Skeletal muscle cell (primary cell): Measurements from ENCODE around the gene MADCAM1.
"Not testable (repeated sequence)": the region's sequence is repeated elsewhere in the genome, so short reads cannot be mapped to it uniquely, and the experiment has no call there.

ENCODE experiments used
- DNase-seq: peaks from one replicate; pipeline ENCODE4 v3.0.0-alpha.2; 2010; ENCODE audit warnings: low read depth
- H3K4me3 ChIP-seq: 2 replicates; pipeline ENCODE4 v1.5.1; 2011; ENCODE audit warnings: low read depth, mild to moderate bottlenecking, control low read depth, low read length, moderate library complexity

Gene MADCAM1

GRCh38 chr19:463483-464207 lies 32.6 kb upstream of the MADCAM1 start:
- no peak for DNase-seq
- H3K4me3 ChIP-seq, result no peak overlapping the region

- H3K4me3 ChIP-seq, result no peak overlapping the region
- DNase-seq, result no peak
Measured at GRCh38 chr19:464208-464545, 32.1 kb upstream of the MADCAM1 start.

GRCh38 chr19:465056-465816 lies 31.1 kb upstream of the MADCAM1 start:
- H3K4me3 ChIP-seq, result no peak overlapping the region
- DNase-seq, result no peak

DNA sequence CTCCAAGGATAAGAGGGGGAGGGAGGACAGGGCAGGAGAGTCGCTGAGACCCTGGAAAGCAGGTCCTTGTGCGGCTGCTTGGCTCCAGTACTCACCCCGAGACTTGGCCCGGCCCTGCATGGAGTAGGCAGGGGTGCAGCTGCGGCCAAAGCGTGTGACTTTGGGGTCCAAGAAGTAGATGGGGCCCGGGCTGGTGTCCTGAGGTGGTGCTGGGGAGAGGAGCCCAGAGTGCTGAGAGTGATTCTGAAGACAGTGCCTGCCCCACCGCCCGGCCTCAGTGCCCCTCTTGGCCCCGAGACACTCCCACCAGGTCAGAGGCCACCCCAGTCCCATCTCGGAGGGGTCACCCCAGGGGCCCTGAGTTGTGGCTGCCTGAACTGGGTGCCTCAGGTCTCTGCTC lies 28.7 kb upstream of the MADCAM1 start:
- no peak overlapping the region for H3K4me3 ChIP-seq
- no peak for DNase-seq

- H3K4me3 ChIP-seq, result no peak overlapping the region
- DNase-seq, result no peak
Measured at GRCh38 chr19:468587-469256, 27.6 kb upstream of the MADCAM1 start.

- DNase-seq, result no peak
- no peak overlapping the region for H3K4me3 ChIP-seq
Measured at GRCh38 chr19:469833-470232, 26.5 kb upstream of the MADCAM1 start.

DNA sequence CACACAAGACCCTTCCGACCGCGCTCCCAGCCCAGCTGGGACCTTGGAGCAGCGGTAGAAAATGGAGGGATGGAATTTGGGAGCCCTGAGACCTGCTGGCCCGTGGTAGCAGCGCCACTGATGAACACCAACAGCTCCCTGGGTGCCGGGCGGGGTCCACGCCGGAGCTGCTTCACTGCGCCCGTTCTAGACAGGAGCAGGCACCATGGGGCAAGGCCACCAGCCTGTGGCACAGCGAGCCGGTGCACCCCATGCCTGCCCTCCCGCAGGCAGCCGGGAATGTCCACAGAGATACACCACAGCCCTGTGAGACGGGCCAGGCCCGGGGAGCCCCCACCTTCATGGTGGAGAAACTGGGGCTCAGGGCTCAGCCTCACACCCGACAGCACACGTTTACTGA lies 25.6 kb upstream of the MADCAM1 start:
- H3K4me3 ChIP-seq, result no peak overlapping the region
- DNase-seq, result no peak

DNA sequence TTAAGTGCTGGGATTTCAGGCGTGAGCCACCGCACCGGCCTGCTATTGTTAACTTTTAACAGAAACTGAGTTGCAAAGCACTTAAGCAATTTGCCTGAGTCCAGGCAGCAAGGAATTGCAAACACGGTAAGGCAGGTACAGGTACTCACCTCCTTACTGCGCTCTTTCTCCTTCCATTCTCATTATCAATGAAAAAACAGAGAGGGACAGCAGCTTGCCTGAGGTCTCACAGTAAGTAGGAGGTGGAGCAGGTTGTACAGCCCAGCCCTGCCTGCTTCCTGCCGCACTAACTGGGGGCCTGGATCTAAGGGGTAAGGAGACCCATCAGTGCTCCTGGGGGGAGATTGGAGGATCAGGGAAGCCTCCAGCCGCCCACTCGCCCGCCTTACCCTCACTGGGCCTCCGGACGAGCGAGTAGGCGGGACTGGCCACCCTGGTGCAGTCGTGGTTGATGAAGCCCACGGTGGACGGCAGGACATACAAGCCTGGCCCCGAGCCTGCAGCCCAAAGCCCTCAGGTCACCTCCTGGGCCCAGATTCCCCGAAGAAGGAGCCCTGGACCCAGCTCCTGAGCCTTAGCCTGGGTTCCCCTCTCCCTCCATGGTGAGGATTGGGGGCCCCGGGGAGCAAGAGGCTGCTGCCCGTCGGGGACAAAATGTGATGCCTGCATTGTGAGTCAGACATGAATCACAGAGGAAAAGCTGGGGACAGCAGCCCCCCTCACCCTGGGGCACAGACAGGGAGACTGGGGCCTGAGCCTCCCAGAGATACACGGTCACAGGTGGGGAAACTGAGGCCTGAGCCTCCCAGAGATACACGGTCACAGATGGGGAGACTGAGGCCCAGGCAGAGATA lies 24.1 kb upstream of the MADCAM1 start:
- no peak overlapping the region for H3K4me3 ChIP-seq
- DNase-seq, result no peak

- H3K4me3 ChIP-seq, result no peak overlapping the region
Measured at GRCh38 chr19:474126-475078, 21.9 kb upstream of the MADCAM1 start.

DNA sequence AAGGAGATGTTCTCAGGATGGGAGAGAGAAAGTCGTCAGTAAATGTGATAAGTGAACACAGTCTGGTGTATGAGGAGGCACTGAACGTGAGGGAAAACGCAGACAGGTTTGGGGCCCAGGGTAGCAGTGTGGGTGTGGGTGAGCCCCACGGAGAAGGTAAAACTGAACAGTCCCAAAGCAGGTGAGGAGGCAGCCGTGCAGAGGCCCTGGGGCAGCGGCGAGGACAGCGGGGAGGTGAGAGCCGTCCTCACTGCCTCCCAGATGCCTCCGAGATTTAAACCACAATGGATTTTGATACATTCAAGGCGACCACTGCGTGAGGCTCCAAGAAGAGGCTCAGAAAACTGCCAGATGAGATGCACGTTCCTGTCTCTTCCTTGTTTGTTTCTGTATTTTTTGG lies 20.9 kb upstream of the MADCAM1 start:
- H3K4me3 ChIP-seq, result no peak overlapping the region
- DNase-seq, result no peak

More at GRCh38 chr19:474126-475078, 21.9 kb upstream of the MADCAM1 start:
- DNase-seq, result no peak

DNA sequence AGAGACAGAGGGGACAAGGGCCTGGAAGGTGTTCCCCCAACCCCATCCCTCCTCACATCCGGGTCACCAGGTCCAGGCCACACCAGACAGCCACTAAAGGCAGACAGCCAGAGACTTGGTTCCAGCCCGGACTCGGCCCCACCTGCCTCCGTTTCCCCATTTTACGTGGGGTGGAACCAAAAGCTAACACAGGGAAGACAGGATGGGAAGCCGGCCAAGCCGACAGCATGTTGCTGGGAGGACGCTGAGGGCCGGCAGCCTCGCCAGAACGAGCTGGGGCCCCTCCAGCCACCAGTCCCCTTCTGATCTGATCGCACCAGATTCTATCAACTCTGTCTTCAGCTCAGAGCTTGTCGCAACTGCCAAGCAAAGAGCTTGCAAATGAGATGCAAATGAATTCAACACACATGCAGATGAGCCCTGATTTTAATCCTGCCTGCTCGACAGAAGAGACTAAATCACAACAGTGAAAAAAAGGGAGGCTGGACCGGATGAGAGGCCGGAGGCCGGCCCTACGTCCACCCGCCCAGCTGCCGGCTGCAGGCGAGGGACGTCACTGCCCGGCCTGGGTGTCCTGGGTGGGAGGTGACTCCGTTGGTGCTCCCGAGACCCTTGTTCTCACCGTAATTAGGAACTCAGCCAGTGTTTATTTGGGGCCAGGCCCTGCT lies 17.9 kb upstream of the MADCAM1 start:
- no peak overlapping the region for H3K4me3 ChIP-seq
- DNase-seq, result no peak

DNA sequence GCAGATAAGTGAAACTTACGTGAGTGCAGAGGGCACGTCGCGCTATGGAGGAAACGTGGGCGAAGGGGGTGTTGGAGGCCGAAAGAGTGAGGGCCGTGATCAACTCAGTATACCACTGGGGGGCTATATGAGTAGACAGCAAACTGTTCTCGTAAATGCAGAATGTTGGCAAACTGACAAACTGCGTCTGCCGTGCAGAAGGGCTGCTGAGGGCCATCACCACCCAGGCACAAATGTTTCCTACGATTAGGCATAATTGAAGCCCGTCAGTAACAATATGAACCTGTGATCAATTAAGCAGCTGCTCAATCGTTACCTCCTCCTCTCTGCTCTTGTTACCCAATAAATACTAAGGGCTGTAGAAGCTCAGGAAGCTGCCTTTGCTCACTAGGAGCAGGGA lies 17.3 kb upstream of the MADCAM1 start:
- H3K4me3 ChIP-seq, result no peak overlapping the region
- DNase-seq, result no peak

GRCh38 chr19:480016-480855 lies 16.1 kb upstream of the MADCAM1 start:
- no peak for DNase-seq
- H3K4me3 ChIP-seq, result no peak overlapping the region

DNA sequence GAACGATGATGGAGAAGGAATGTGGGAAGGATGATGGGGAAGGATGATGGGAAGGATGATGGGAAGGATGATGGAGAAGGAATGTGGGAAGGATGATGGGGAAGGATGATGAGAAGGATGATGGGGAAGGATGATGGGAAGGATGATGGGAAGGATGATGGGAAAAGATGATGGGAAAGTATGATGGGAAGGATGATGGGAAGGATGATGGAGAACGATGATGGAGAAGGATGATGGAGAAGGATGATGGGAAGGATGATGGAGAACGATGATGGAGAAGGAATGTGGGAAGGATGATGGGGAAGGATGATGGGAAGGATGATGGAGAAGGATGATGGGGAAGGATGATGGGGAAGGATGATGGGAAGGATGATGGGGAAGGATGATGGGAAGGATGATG lies 15.2 kb upstream of the MADCAM1 start:
- H3K4me3 ChIP-seq, DNase-seq: not testable (repeated sequence)

DNA sequence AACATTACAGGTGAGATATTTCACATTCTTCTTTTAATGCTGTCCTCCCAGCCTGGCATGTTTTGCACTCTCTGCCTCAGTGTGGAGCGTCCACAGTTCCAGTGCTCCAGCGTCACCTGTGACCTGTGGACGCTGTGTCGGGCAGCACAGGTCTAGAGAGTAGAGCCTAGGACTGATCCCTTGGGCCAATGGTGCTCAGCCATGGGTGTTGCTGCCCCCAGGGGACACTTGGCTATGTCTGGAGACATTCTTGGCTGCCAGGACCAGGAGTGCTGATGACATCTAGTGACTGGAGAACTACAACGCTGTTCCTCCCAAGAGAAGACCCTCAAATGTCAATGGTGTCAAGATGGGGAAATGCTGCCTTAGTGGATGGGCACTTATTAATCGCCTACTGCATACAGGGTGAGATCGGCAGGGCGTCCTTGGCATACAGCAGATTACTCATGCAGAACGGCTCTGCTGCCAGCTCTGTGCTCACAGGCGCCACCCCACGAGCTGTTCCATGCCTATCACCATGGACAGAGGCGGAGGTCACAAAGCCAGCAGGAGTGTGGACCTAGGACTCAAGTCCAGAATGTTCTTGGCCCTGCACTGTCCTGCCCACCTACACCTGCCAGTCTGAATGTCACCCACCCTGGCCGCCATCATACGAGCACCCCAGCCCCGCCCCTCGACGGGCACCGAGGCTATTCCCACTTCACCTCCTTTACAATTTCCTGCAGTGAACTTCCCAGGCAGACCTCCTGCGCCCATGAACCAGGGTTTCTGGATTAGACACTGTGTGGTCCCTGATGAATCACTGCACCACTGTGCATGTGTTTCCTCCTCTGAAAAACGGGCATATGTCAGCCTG lies 13.9 kb upstream of the MADCAM1 start:
- DNase-seq, result no peak
- no peak overlapping the region for H3K4me3 ChIP-seq

DNA sequence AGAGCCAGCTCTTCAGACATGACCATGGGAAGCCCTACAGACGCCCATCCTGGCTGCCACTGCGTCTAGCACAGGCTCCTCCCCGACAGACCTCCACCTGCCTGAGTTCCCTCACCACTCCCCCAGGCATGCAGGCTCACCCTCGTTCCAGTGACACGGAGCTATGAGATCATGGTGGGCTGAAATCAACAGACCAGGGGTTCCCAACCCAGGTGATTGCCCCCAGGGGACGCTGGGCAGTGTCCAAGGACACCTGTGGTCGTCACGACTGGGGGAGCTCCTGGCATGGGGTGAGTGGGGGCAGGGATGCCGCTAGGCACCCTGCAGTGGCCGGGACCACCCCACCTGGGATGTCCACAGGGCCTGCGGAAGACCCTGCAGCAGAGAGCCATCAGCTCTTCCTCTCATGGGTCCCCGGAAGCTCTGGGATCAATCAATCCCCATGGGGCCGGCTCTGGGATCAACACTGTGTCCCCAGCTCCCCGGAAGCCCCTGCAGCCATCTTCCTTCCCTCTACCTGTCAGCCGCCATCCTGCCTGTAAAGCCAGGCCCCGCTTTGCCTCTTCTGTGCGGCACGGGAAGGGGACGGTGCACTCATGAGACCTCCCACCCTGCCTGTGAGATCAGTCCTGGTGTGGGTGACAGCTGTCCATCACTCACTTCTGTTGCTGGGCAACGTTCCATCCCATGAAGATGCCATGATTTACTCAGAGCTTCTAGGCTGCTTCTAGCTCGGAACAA lies 12.8 kb upstream of the MADCAM1 start:
- no peak for DNase-seq
- no peak overlapping the region for H3K4me3 ChIP-seq
